Peyer's patch (tissue), 4 donors: ENCODE data around the gene ACP1. TPM values are rescaled to one million over a fixed set of nuclear protein-coding genes. Genes with fewer than 3 reads are reported as not detected.
A peak's percentile ranks its signal among the peaks of the same experiment; 100 is the strongest.

Experiments used
- DNase-seq, 3 donors: peaks; one replicate each; pipeline ENCODE4 v3.0.0-alpha.2; 2017 to 2019
- H3K27ac ChIP-seq, 4 donors: fragments of 200-600 bp; sonication (generic); one replicate each; pipeline ENCODE4 v1.5.1; 2016 to 2019
- H3K27me3 ChIP-seq, 2 donors: fragments of 200-600 bp; sonication (generic); one replicate each; pipeline ENCODE4 v1.5.1; 2019
- H3K36me3 ChIP-seq, 3 donors: fragments of 200-600 bp; sonication (generic); one replicate each; pipeline ENCODE4 v1.5.1; 2016 to 2019
- H3K4me1 ChIP-seq, 4 donors: fragments of 200-600 bp; sonication (generic); one replicate each; pipeline ENCODE4 v1.5.1; 2016 to 2019
- H3K4me3 ChIP-seq, 4 donors: fragments of 200-600 bp; sonication (generic); 1 replicate in 3 of 4; 2 replicates in 1 of 4; pipeline ENCODE4 v1.5.1; 2016 to 2019; ENCODE audit warnings: mild to moderate bottlenecking in 1 of 4
- H3K9me3 ChIP-seq, 4 donors: fragments of 200-600 bp; sonication (generic); one replicate each; pipeline ENCODE4 v1.5.1; 2016 to 2019; ENCODE audit warnings: mild to moderate bottlenecking in 1 of 4
- POLR2A ChIP-seq, 2 donors: fragments of 450-650 bp; IDR thresholded peaks; one replicate each; pipeline ENCODE4 v1.5.1; 2017; ENCODE audit warnings: antibody characterized with exemption in 2 of 2, mild to moderate bottlenecking in 2 of 2, moderate library complexity in 2 of 2
- total RNA-seq, 4 donors: library from RNA; depleted of rRNA; stranded (reverse); fragments of >200 nt; gene quantifications; one replicate each; pipeline ENCODE4 v1.1.0, GENCODE V29; 2016
- TF ChIP-seq, protein P1 (sequence below), 6 experiments: fragments of 450-650 bp in 4 of 6; fragments of 200-600 bp in 2 of 6; sonication (generic) in 1 of 6; IDR thresholded peaks; one replicate each; pipeline ENCODE4 v1.5.1; 2017 to 2019; ENCODE audit warnings: antibody characterized with exemption in 6 of 6, mild to moderate bottlenecking in 3 of 6, moderate library complexity in 1 of 6

The ACP1 gene
- total RNA-seq, 4 donors from 2014 or later, result 39.6 to 88.1 (median 63.5) TPM

DNA sequence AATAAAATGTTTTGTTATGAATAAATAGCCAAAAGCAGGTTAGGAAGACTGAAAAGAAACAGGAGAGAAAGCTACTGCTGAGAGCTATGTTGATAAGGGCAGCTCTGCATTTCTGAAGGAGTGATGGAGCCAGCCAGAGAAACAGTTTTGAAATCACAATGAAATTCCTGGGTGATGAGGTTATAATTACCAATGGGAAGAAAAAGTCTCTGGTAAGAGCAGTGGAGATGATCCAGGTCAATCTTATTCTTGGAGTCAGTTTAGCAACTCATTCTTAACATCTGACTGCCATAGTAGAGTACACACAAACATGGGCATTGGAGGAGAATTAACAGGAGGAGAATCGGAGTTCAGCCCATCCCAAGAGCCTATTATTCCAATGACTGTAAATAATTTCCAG lies 20.8 kb downstream of the ACP1 start:
- Histone ChIP-seq H3K36me3 (peaks cover 0 to 18% (median 0%) of the 10 kb centered on the region in 3 donors), H3K27ac (peak overlapping the region in 2 of 4 donors; percentile 1 to 32), H3K27me3 (peaks cover 0 to 4% of the 10 kb centered on the region in 2 donors), H3K4me3 (no peak overlapping the region), H3K9me3 (no peaks in the 10 kb centered on the region), H3K4me1 (peaks cover 0 to 39% (median 10%) of the 10 kb centered on the region in 4 donors)
- TF ChIP-seq, protein P1, sequence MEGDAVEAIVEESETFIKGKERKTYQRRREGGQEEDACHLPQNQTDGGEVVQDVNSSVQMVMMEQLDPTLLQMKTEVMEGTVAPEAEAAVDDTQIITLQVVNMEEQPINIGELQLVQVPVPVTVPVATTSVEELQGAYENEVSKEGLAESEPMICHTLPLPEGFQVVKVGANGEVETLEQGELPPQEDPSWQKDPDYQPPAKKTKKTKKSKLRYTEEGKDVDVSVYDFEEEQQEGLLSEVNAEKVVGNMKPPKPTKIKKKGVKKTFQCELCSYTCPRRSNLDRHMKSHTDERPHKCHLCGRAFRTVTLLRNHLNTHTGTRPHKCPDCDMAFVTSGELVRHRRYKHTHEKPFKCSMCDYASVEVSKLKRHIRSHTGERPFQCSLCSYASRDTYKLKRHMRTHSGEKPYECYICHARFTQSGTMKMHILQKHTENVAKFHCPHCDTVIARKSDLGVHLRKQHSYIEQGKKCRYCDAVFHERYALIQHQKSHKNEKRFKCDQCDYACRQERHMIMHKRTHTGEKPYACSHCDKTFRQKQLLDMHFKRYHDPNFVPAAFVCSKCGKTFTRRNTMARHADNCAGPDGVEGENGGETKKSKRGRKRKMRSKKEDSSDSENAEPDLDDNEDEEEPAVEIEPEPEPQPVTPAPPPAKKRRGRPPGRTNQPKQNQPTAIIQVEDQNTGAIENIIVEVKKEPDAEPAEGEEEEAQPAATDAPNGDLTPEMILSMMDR (IDR thresholded peaks at IDR 0.05), result no peak
- TF ChIP-seq POLR2A (IDR thresholded peaks at IDR 0.05), result no peak
- no peak for DNase-seq

DNA sequence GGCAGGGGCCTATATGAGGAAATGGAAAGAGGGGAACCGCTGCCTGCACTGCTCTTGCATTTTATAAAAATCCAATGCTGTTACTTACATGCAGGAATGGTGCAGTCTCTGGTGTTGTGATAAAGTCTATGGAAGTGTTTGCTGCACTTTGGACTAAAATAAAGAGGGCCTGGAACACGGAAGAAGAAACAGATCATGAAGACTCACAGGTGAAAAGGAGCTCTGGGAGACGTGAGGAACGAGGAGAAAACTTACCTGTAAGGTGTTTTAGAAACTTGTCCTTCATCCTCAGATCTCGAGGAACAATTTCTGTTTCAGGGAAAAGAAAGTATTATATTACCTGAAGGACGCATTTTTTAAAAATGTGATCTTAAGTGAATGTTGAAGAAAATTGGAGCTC lies 21.3 kb downstream of the ACP1 start:
- Histone ChIP-seq H3K4me3 (peak overlapping the region in 2 of 4 donors; percentile 62 to 72), H3K27me3 (peaks cover 0 to 4% of the 10 kb centered on the region in 2 donors), H3K9me3 (no peaks in the 10 kb centered on the region), H3K27ac (peak overlapping the region in 2 of 4 donors; percentile 1 to 32), H3K36me3 (peaks cover 0 to 13% (median 0%) of the 10 kb centered on the region in 3 donors), H3K4me1 (peaks cover 0 to 39% (median 10%) of the 10 kb centered on the region in 4 donors)
- no peak for DNase-seq
- TF ChIP-seq, protein P1 (IDR thresholded peaks at IDR 0.05), result no peak
- peak in 1 of 2 donors; percentile 7 for TF ChIP-seq POLR2A (IDR thresholded peaks at IDR 0.05)

DNA sequence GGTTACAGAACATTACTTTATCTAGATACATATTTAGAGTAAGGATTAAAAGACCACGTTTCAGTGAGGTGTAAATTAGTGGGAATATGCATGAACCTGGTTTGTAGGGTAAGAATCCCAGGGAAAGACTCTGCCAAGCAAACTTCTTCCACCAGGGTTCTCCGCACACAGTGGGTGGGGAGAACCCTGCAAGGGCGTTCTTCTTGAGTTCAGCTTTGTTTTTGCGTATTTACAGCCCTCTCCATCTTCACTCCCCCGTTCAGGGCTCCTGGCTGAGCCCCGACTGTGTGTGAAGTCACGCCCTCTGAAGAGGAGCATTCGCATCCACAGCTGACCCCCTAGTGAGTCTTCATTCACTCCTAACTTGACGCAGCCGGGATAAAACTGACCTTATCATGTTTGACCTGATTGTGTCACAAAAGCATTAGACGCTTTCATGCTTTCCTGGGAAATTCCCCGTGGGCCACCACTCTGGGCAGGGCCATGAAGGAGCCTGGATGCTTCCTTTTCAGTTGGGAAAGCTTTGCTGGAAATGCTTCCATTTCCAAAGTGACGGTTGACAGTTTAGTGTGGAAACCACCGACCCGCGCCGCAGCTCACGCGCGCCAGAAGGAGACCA lies 22.1 kb downstream of the ACP1 start:
- no peak for DNase-seq
- Histone ChIP-seq H3K36me3 (peaks cover 0 to 5% (median 0%) of the 10 kb centered on the region in 3 donors), H3K4me3 (peak overlapping the region in 2 of 4 donors; percentile 62 to 72), H3K9me3 (no peaks in the 10 kb centered on the region), H3K4me1 (peaks cover 0 to 39% (median 10%) of the 10 kb centered on the region in 4 donors), H3K27ac (peak overlapping the region in 1 of 4 donors; percentile 7), H3K27me3 (peaks cover 0 to 4% of the 10 kb centered on the region in 2 donors)
- no peak for TF ChIP-seq POLR2A (IDR thresholded peaks at IDR 0.05)
- TF ChIP-seq, protein P1 (IDR thresholded peaks at IDR 0.05), result peak in 2 of 6 experiments; percentile 10 to 14

DNA sequence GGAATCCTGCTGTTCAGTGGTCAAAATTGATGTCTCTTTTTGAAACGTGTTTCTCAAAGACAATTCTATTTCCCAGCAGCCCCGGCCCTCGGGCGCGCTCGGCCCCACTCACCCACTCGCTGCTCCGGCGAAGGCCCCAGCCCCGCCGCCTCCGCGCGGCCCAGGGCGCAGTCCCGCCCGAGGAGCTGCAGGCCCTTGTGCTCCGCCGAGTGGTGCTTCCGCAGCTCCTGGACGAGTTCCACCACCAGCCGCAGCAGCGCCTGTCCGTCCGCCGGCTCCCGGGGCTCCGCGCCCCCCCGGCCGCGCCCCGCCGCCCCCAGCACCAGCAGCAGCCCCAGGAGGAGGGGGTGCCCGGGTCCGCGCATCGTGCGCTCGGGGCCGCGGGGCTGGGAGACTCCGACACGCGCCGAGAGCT lies 22.7 kb downstream of the ACP1 start:
- peaks cover 0 to 4% of the 10 kb centered on the region in 2 donors for H3K27me3 ChIP-seq
- TF ChIP-seq POLR2A (IDR thresholded peaks at IDR 0.05), result no peak
- TF ChIP-seq, protein P1 (IDR thresholded peaks at IDR 0.05), result no peak
- DNase-seq, result no peak
- peak overlapping the region; percentile 33 to 72 (median 49) for H3K4me3 ChIP-seq
- H3K27ac ChIP-seq, result peak overlapping the region; percentile 7 to 33 (median 12)
- H3K36me3 ChIP-seq, result no peaks in the 10 kb centered on the region
- H3K9me3 ChIP-seq, result no peaks in the 10 kb centered on the region
- peaks cover 0 to 39% (median 10%) of the 10 kb centered on the region in 4 donors for H3K4me1 ChIP-seq

DNA sequence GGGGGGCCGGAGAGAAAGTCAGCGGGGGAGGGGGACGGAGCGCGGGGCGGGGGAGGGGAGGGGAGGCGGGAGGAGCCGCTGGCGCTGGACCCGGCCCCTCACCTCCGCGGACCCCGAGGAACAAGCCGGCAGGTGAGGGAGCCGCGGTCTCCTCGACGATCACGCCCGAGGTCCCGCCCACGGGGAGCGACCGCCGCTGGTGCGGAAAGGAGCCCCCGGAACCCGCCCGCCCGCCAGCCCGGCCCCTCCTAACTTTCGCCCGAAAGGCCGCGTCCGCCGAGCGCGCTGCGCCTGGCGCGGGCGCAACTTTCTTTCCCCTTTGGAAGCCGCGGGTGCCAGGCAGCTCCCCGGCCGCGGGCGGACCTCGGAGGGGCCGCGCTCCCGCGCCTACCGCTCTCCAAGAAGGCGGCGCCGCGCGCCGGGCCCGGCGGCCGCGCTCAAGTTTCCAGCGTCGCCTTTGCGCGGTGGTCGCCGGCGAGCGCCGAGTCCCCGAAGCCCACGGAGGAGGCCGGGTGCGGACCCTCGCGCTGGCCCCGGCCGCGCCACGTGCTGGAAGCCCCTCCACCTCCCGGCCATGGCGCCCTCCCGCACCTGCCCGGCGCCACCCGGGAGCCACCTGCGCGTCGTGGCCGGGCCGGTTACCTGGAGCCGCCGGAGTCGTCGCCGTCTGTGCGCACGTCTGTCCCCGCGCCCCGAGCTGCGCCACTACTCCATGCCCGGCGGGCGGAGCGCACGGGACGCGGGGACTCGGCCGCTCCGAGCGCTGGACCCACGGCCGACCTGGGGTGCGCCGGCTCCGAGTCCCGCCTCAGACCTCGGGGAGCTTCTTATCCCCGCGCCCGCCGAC lies 23.4 kb downstream of the ACP1 start, which contains the start of gene ALKAL2:
ALKAL2 (minus strand) TSS at position 181 of the 847 bp plus-strand sequence. CDS start 256 bp downstream, outside the sequence.
- H3K36me3 ChIP-seq, result no peaks in the 10 kb centered on the region
- peaks cover 0 to 4% of the 10 kb centered on the region in 2 donors for H3K27me3 ChIP-seq
- H3K4me3 ChIP-seq, result peak within 1 kb of the TSS; percentile 33 to 72 (median 49)
- H3K9me3 ChIP-seq, result no peaks in the 10 kb centered on the region
- TF ChIP-seq, protein P1 (IDR thresholded peaks at IDR 0.05), result no peak
- TF ChIP-seq POLR2A (IDR thresholded peaks at IDR 0.05), result no peak
- peak in 1 of 3 donors; percentile 56 for DNase-seq
- H3K4me1 ChIP-seq, result peaks cover 0 to 39% (median 10%) of the 10 kb centered on the region in 4 donors
- peak within 1 kb of the TSS; percentile 7 to 33 (median 12) for H3K27ac ChIP-seq
